Esophagus squamous epithelium (tissue), 4 donors: ENCODE results near the gene ZNF813.

Source experiments
- CTCF ChIP-seq, 6 experiments: fragments of 450-650 bp in 4 of 6; fragments of 200-600 bp in 2 of 6; sonication (generic) in 2 of 6; IDR thresholded peaks; one replicate each; pipeline ENCODE4 v1.5.1; 2016 to 2019; ENCODE audit warnings: antibody characterized with exemption in 6 of 6, mild to moderate bottlenecking in 4 of 6, moderate library complexity in 4 of 6
- POLR2A ChIP-seq, 4 donors: fragments of 450-650 bp; IDR thresholded peaks; one replicate each; pipeline ENCODE4 v1.6.1; 2017; ENCODE audit warnings: antibody characterized with exemption in 4 of 4, mild to moderate bottlenecking in 4 of 4, moderate library complexity in 3 of 4

- TF ChIP-seq CTCF (IDR thresholded peaks at IDR 0.05) = no peak
- no peak for TF ChIP-seq POLR2A (IDR thresholded peaks at IDR 0.05)
Measured at GRCh38 chr19:53518121-53518520, 50.6 kb downstream of the ZNF813 start.
